ENCODE results near the gene CCDC146.
"Not testable (repeated sequence)": the region's sequence is repeated elsewhere in the genome, so short reads cannot be mapped to it uniquely, and the experiment has no call there.

Gene CCDC146

DNA sequence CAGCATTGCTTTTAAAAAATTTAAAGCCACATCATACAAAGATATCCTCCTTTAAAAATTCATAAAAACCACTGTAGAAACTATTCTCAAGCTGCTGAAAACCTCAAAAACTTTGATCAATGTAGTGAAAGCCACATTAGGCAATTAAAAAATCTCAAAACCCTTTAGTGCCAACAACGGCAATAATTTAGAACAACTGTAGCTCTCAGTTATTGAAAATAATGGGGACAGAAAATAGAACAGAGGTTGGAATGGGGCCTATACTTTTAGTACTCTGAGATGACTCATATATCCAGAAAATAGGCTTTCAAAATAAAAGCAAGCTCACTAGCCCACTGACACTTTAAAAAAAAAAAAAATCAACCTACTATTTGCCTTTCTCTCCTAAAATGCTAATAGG is 206.3 kb downstream of the CCDC146 start:
- no CpG with 5 or more reads among the region's 1 CpG for WGBS, 2 experiments (ENCODE audit: insufficient coverage in 2 of 2)
- Histone ChIP-seq H3K36me3 (ENCODE audit: control insufficient read depth, insufficient read depth, low read length) (no peaks in the 10 kb centered on the region), H3K9me3 (ENCODE audit: control insufficient read depth, low read length) (no peaks in the 10 kb centered on the region), H3K4me3 (ENCODE audit: extremely low read depth, insufficient read depth, low read length, poor library complexity, severe bottlenecking) (no peak overlapping the region), H3K27ac (ENCODE audit: low read depth, low read length, severe bottlenecking) (no peak overlapping the region), H3K4me1 (ENCODE audit: control insufficient read depth, insufficient read depth, low read length, poor library complexity, severe bottlenecking) (no peaks in the 10 kb centered on the region)

DNA sequence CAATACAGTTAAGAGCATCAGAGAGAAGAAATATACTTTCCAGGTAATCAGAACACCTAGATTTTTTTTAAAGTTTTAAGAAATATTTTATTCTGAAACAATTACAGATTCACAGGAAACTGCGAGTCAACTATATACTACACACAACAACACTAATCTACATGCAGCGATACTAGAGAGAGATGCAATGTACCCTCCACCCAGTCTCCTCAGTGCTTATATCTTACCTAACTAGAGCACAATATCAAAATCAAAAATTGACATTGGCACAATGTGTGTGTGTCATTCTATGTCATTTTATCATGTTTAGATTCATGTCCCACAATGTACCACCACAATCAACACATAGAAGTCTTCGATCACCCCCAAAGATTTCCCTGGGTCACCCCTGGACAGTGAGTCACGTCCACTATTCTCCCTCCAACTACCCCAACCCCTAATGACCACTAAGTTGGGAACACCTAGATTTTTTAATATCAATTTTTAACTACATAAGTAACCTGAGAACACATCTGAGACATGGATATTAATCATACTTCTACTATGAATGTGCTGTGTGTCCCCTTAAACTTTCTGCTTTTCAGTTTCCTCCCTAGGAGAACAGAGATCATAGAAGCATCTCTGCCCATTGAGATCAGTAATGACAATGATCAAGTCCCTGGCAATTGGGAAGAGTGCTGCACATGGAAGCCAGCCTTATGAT is 207.2 kb downstream of the CCDC146 start:
- Histone ChIP-seq H3K4me3 (ENCODE audit: extremely low read depth, insufficient read depth, low read length, poor library complexity, severe bottlenecking) (no peak overlapping the region), H3K27ac (ENCODE audit: low read depth, low read length, severe bottlenecking) (no peak overlapping the region), H3K36me3 (ENCODE audit: control insufficient read depth, insufficient read depth, low read length) (no peaks in the 10 kb centered on the region), H3K9me3 (ENCODE audit: control insufficient read depth, low read length) (no peaks in the 10 kb centered on the region), H3K4me1 (ENCODE audit: control insufficient read depth, insufficient read depth, low read length, poor library complexity, severe bottlenecking) (no peaks in the 10 kb centered on the region)
- 88% methylated on average over 3 of the region's 4 CpGs; no CpG with 5 or more reads in 1 of the 2 experiments for whole genome bisulfite sequencing, 2 experiments (ENCODE audit: insufficient coverage in 2 of 2)

DNA sequence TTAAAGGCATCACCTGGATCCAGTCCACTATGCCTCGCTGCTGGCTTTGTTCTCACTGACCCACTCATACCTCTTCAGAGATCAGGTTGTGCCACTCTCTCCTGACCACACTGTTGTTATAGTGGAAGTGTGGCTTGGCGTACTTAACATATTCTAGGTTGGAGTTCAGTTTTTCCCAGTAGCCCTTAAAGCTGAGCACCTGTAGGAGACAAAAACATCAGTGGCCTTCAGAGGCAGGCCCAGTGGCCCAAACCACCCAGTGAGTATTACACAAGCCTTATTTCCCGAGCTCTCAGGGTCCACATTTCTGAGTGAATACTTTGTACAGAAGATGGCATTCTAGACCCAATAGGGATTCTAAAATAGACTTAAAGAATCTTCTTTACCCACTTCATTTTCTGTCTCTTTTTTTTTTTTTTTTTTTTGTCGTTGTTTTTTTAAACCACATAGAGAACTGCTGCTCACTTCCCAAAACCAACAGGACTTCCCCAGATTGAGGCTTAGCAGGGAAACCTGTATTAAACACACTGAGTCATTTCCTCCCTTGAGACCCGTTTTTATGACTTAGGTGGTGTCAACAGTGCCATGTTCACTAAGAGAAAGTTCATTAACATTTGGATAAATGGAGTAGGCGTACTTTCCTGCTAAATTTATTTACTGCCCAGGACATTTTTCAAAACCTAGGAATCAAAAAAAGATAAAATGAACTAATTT is 207.9 kb downstream of the CCDC146 start:
- 100% methylated on average over 1 of the region's 6 CpGs; no CpG with 5 or more reads in 1 of the 2 experiments for WGBS, 2 experiments (ENCODE audit: insufficient coverage in 2 of 2)
- Histone ChIP-seq H3K27ac (ENCODE audit: low read depth, low read length, severe bottlenecking) (no peak overlapping the region), H3K9me3 (ENCODE audit: control insufficient read depth, low read length) (no peaks in the 10 kb centered on the region), H3K4me1 (ENCODE audit: control insufficient read depth, insufficient read depth, low read length, poor library complexity, severe bottlenecking) (no peaks in the 10 kb centered on the region), H3K4me3 (ENCODE audit: extremely low read depth, insufficient read depth, low read length, poor library complexity, severe bottlenecking) (no peak overlapping the region), H3K36me3 (ENCODE audit: control insufficient read depth, insufficient read depth, low read length) (no peaks in the 10 kb centered on the region)

DNA sequence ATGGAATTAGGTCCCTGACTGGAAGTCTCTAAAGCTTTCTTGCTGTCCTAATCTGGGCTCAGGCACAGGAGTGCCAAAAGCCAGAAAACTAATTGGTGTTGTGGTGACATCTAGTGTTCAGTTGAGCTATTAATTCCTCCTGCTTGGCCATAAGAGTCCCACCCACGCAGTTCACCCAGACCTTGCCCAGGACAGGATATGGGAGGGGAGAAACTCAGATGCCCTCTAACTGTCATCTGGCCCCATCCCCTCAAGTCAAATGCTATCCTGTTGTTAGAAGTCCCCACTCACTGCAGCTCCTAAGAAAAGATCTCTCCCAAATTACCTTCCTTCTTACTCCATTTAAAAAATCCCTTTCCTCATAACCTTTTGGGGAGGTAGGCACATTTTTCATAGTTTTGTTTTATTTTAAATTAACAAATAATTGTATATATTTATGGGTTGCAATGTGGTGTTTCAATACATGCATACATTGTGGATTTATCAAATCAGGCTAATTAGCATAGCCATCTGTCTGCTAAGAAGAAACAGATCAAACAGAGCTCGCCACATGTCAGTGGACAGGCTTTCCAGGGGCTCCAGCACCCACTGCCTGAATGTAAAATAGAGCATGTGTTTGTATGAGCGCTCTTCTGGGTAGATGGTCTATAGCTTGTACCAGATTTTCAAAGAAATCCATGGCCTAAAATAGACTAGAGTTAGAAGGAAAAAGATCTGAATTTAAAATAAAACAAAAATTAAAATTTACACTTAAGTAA is 209.7 kb downstream of the CCDC146 start:
- WGBS, 2 experiments (ENCODE audit: insufficient coverage in 2 of 2): 0% methylated on average over 1 of the region's 3 CpGs; no CpG with 5 or more reads in 1 of the 2 experiments
- no peak overlapping the region for H3K27ac ChIP-seq (ENCODE audit: low read depth, low read length, severe bottlenecking)
- H3K9me3 ChIP-seq (ENCODE audit: control insufficient read depth, low read length): no peaks in the 10 kb centered on the region
- no peak overlapping the region for H3K4me3 ChIP-seq (ENCODE audit: extremely low read depth, insufficient read depth, low read length, poor library complexity, severe bottlenecking)
- no peaks in the 10 kb centered on the region for H3K36me3 ChIP-seq (ENCODE audit: control insufficient read depth, insufficient read depth, low read length)
- no peaks in the 10 kb centered on the region for H3K4me1 ChIP-seq (ENCODE audit: control insufficient read depth, insufficient read depth, low read length, poor library complexity, severe bottlenecking)

DNA sequence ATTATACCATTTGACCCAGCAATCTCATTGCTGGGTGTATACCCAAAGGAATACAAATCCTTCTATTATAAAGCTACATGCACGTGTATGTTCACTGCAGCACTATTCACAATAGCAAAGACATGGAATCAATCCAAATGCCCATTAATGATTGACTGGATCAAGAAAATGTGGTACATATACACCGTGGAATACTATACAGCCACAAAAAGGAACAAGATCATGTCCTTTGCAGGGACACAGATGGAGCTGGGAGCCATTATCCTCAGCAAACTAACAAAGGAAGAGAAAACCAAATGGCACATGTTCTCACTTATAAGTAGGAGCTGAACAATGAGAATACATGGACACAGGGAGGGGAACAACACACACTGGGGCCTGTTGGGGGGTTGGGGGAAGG is 211.6 kb downstream of the CCDC146 start:
- not testable (repeated sequence) for H3K27ac ChIP-seq (ENCODE audit: low read depth, low read length, severe bottlenecking); H3K9me3 ChIP-seq (ENCODE audit: control insufficient read depth, low read length); H3K4me3 ChIP-seq (ENCODE audit: extremely low read depth, insufficient read depth, low read length, poor library complexity, severe bottlenecking); H3K4me1 ChIP-seq (ENCODE audit: control insufficient read depth, insufficient read depth, low read length, poor library complexity, severe bottlenecking); H3K36me3 ChIP-seq (ENCODE audit: control insufficient read depth, insufficient read depth, low read length)
- WGBS, 2 experiments (ENCODE audit: insufficient coverage in 2 of 2): 86 to 92% methylated on average over 1 to 2 of the region's 2 CpGs

DNA sequence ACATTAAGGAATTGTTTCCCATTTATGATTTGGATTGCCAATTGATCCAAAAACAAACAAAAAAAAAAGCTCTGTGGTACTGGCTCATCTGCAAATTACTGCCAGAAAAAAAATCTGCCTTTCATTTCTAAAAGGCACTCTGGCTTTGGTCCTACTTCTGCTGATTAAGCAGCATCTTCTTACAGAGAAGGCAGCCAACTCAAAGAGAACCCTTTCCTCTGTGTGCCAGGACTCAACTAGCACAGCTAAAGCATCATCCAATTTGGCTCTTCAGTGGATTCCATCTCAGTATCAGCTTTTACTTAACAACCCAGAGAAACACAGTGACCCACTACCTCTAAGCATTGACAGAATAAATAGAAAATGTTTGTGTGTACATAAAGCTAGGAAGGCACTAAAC is 213.2 kb downstream of the CCDC146 start:
- H3K27ac ChIP-seq (ENCODE audit: low read depth, low read length, severe bottlenecking): no peak overlapping the region
- no peaks in the 10 kb centered on the region for H3K36me3 ChIP-seq (ENCODE audit: control insufficient read depth, insufficient read depth, low read length)
- no peaks in the 10 kb centered on the region for H3K4me1 ChIP-seq (ENCODE audit: control insufficient read depth, insufficient read depth, low read length, poor library complexity, severe bottlenecking)
- no peaks in the 10 kb centered on the region for H3K9me3 ChIP-seq (ENCODE audit: control insufficient read depth, low read length)
- H3K4me3 ChIP-seq (ENCODE audit: extremely low read depth, insufficient read depth, low read length, poor library complexity, severe bottlenecking): no peak overlapping the region

DNA sequence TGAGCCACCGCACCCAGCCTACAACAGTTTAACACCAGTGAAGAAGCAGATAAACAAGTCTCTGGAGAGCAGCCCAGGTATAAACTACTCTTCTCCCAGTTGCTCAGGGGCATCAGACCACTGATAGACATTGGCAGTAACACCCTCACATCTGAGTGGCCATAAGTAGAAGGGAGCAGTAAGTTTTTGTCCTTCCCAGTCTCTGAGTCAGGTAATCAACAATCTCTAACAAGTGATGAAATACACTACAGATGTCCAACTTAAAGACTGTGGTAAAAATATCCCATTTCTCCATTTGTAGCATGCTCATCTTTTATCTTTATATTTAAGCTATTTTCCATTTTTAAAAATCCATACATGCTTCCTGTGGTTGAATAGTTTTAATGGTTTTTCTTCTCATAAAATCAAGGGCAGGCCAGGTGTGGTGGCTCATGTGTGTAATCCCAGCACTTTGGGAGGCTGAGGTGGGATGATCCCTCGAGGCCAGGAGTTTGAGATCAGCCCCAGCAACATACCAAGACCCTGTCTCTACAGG is 215.1 kb downstream of the CCDC146 start:
- 73% methylated on average over 2 of the region's 2 CpGs; no CpG with 5 or more reads in 1 of the 2 experiments for WGBS, 2 experiments (ENCODE audit: insufficient coverage in 2 of 2)
- Histone ChIP-seq H3K4me3 (ENCODE audit: extremely low read depth, insufficient read depth, low read length, poor library complexity, severe bottlenecking) (no peak overlapping the region), H3K36me3 (ENCODE audit: control insufficient read depth, insufficient read depth, low read length) (no peaks in the 10 kb centered on the region), H3K27ac (ENCODE audit: low read depth, low read length, severe bottlenecking) (no peak overlapping the region), H3K4me1 (ENCODE audit: control insufficient read depth, insufficient read depth, low read length, poor library complexity, severe bottlenecking) (no peaks in the 10 kb centered on the region), H3K9me3 (ENCODE audit: control insufficient read depth, low read length) (no peaks in the 10 kb centered on the region)

DNA sequence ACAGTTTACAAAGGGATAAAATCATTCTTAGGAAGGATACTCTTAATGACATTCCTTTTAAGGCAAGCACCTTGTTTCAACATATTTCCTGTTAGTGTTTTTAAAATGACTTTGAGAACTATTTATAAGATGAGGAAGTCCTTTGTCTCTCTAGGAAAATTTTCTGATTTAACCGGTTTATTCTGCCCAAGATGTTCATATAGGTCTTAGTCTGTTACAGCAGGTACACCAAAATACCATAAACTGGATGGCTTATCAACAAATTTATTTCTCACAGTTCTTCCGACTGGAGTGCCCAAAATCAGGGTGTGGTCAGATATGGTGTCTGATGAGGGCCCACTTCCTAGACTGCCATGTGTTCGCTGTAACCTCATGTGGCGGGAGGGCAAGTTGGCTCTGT is 215.8 kb downstream of the CCDC146 start:
- Histone ChIP-seq H3K36me3 (ENCODE audit: control insufficient read depth, insufficient read depth, low read length) (no peaks in the 10 kb centered on the region), H3K4me3 (ENCODE audit: extremely low read depth, insufficient read depth, low read length, poor library complexity, severe bottlenecking) (no peak overlapping the region), H3K27ac (ENCODE audit: low read depth, low read length, severe bottlenecking) (no peak overlapping the region), H3K4me1 (ENCODE audit: control insufficient read depth, insufficient read depth, low read length, poor library complexity, severe bottlenecking) (no peaks in the 10 kb centered on the region), H3K9me3 (ENCODE audit: control insufficient read depth, low read length) (no peaks in the 10 kb centered on the region)
- no CpG with 5 or more reads among the region's 4 CpGs for WGBS, 2 experiments (ENCODE audit: insufficient coverage in 2 of 2)

DNA sequence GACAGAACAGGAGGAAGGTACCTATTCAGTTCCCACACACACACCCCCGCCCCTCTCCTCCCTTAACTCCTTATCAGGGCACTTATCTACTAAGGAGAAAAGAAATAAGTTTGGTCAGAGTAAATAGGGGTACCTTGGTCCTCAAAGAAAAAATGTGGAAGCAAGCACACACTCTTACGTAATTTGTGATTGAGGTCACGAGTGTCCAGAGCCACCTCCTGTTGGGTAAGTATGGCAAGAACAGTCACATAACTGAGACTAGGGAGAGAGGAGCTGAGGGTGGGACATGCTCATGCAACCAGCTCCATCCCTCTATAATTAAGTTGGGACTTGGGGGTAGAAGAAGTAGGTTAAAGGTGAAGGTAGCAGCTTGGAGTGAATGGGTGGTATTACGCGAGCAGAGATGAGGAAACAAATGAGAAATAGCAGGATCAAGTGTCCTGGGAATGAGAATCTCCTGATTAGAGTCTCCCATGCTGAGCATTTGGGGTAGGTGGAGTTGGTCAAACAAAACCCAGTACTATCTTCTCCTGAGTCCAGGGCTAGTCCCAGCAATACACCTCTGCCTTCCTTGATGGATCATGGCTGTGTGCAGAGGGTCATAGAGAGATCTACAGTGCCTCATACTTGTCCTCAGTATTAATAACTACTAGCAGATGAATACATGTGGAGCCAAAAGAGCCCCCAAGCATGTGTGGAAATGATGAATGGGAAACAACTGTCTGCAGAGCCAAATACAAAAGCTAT is 216.6 kb downstream of the CCDC146 start:
- 86 to 95% methylated on average over 4 of the region's 5 CpGs for WGBS, 2 experiments (ENCODE audit: insufficient coverage in 2 of 2)
- Histone ChIP-seq H3K27ac (ENCODE audit: low read depth, low read length, severe bottlenecking) (no peak overlapping the region), H3K9me3 (ENCODE audit: control insufficient read depth, low read length) (no peaks in the 10 kb centered on the region), H3K4me1 (ENCODE audit: control insufficient read depth, insufficient read depth, low read length, poor library complexity, severe bottlenecking) (no peaks in the 10 kb centered on the region), H3K4me3 (ENCODE audit: extremely low read depth, insufficient read depth, low read length, poor library complexity, severe bottlenecking) (no peak overlapping the region), H3K36me3 (ENCODE audit: control insufficient read depth, insufficient read depth, low read length) (no peaks in the 10 kb centered on the region)

DNA sequence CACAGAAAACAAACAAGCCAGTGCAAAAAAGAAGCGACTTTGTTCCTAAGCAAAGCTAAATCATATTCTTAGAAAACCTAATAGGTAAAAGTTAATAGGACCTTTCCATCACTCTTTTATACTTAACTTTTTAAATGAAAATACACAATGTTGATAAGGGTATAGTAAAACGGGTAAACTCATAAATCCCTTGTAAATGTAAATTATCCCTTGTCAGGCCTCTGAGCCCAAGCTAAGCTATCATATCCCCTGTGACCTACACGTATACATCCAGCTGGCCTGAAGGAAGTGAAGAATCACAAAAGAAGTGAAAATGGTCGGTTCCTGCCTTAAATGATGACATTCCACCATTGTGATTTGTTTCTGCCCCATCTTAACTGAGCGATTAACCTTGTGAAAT is 217.3 kb downstream of the CCDC146 start:
- H3K27ac ChIP-seq (ENCODE audit: low read depth, low read length, severe bottlenecking): no peak overlapping the region
- WGBS, 2 experiments (ENCODE audit: insufficient coverage in 2 of 2): 79 to 96% methylated on average over 3 of the region's 5 CpGs
- no peaks in the 10 kb centered on the region for H3K36me3 ChIP-seq (ENCODE audit: control insufficient read depth, insufficient read depth, low read length)
- no peak overlapping the region for H3K4me3 ChIP-seq (ENCODE audit: extremely low read depth, insufficient read depth, low read length, poor library complexity, severe bottlenecking)
- H3K9me3 ChIP-seq (ENCODE audit: control insufficient read depth, low read length): no peaks in the 10 kb centered on the region
- no peaks in the 10 kb centered on the region for H3K4me1 ChIP-seq (ENCODE audit: control insufficient read depth, insufficient read depth, low read length, poor library complexity, severe bottlenecking)
